ENCODE data around the gene CPHXL2.

Gene CPHXL2

GRCh38 chr16:75627851-75628250 is 49.0 kb downstream of the CPHXL2 start:
- Histone ChIP-seq H3K4me3 (ENCODE audit: insufficient read depth in 1 of 2, low read depth in 1 of 2, low read length in 2 of 2) (no peak overlapping the region), H3K27ac (ENCODE audit: low read length, poor library complexity, severe bottlenecking) (no peak overlapping the region), H3K27me3 (ENCODE audit: control insufficient read depth in 1 of 2, insufficient read depth in 1 of 2, low read length in 2 of 2) (no peaks in the 10 kb centered on the region), H2AFZ (ENCODE audit: low read depth, low read length) (no peak overlapping the region), H2BK120ac (ENCODE audit: low read depth, low read length) (no peak overlapping the region), H2BK5ac (ENCODE audit: low read depth, low read length, poor library complexity, severe bottlenecking) (no peak overlapping the region), H3K79me1 (replicated peaks; ENCODE audit: low read length, poor library complexity, severe bottlenecking) (peaks cover 16% of the 10 kb centered on the region), H3K36me3 (ENCODE audit: control insufficient read depth in 1 of 2, insufficient read depth in 2 of 2, low read depth in 1 of 2, low read length in 2 of 2) (peaks cover 58 to 72% of the 10 kb centered on the region in 2 experiments), H3K9me3 (ENCODE audit: control insufficient read depth, low read length) (no peaks in the 10 kb centered on the region), H3K4ac (ENCODE audit: low read depth in 1 of 2, low read length in 2 of 2) (no peak overlapping the region), H2BK12ac (ENCODE audit: low read length in 2 of 2) (no peak overlapping the region), H2AK5ac (ENCODE audit: low read length, severe bottlenecking) (no peak overlapping the region), H3K4me1 (ENCODE audit: control insufficient read depth, insufficient read depth, low read depth, low read length) (no peaks in the 10 kb centered on the region), H2BK15ac (ENCODE audit: low read depth, poor library complexity, severe bottlenecking) (no peak overlapping the region), H4K8ac (ENCODE audit: low read length) (no peak overlapping the region), H4K91ac (ENCODE audit: low read length) (no peak overlapping the region), H3K9ac (ENCODE audit: low read length) (no peak overlapping the region), H3K4me2 (ENCODE audit: low read length, poor library complexity, severe bottlenecking) (no peak overlapping the region), H3K23ac (ENCODE audit: low read length in 2 of 2) (no peak overlapping the region), H3K18ac (ENCODE audit: low read depth in 1 of 2, low read length in 2 of 2) (no peak overlapping the region), H3K14ac (ENCODE audit: low read length in 2 of 2) (no peak overlapping the region)
- DNase-seq, result no peak
- WGBS, result 64% methylated on average over 3 of the region's 3 CpGs

- H3K27me3 ChIP-seq (ENCODE audit: control insufficient read depth in 1 of 2, insufficient read depth in 1 of 2, low read length in 2 of 2), result no peaks in the 10 kb centered on the region
- no peak overlapping the region for H3K23ac ChIP-seq (ENCODE audit: low read length in 2 of 2)
- H3K27ac ChIP-seq (ENCODE audit: low read length, poor library complexity, severe bottlenecking), result no peak overlapping the region
- H3K9ac ChIP-seq (ENCODE audit: low read length), result no peak overlapping the region
- peaks cover 4% of the 10 kb centered on the region for H3K4me1 ChIP-seq (ENCODE audit: control insufficient read depth, insufficient read depth, low read depth, low read length)
- no peak overlapping the region for H2AFZ ChIP-seq (ENCODE audit: low read depth, low read length)
- WGBS, result 97% methylated on average over 4 of the region's 4 CpGs
- no peak overlapping the region for H4K91ac ChIP-seq (ENCODE audit: low read length)
- H2BK5ac ChIP-seq (ENCODE audit: low read depth, low read length, poor library complexity, severe bottlenecking), result no peak overlapping the region
- peaks cover 13% of the 10 kb centered on the region for H3K79me1 ChIP-seq (replicated peaks; ENCODE audit: low read length, poor library complexity, severe bottlenecking)
- no peak overlapping the region for H3K4me3 ChIP-seq (ENCODE audit: insufficient read depth in 1 of 2, low read depth in 1 of 2, low read length in 2 of 2)
- no peak overlapping the region for H3K4ac ChIP-seq (ENCODE audit: low read depth in 1 of 2, low read length in 2 of 2)
- no peak overlapping the region for H3K18ac ChIP-seq (ENCODE audit: low read depth in 1 of 2, low read length in 2 of 2)
- H3K36me3 ChIP-seq (ENCODE audit: control insufficient read depth in 1 of 2, insufficient read depth in 2 of 2, low read depth in 1 of 2, low read length in 2 of 2), result peaks cover 52 to 63% of the 10 kb centered on the region in 2 experiments
- no peak overlapping the region for H2AK5ac ChIP-seq (ENCODE audit: low read length, severe bottlenecking)
- H2BK12ac ChIP-seq (ENCODE audit: low read length in 2 of 2), result no peak overlapping the region
- no peak overlapping the region for H3K4me2 ChIP-seq (ENCODE audit: low read length, poor library complexity, severe bottlenecking)
- H2BK120ac ChIP-seq (ENCODE audit: low read depth, low read length), result no peak overlapping the region
- H4K8ac ChIP-seq (ENCODE audit: low read length), result no peak overlapping the region
- no peak overlapping the region for H2BK15ac ChIP-seq (ENCODE audit: low read depth, poor library complexity, severe bottlenecking)
- no peak for DNase-seq
- H3K9me3 ChIP-seq (ENCODE audit: control insufficient read depth, low read length), result no peaks in the 10 kb centered on the region
- H3K14ac ChIP-seq (ENCODE audit: low read length in 2 of 2), result no peak overlapping the region
Measured at GRCh38 chr16:75626806-75627205, 50.0 kb downstream of the CPHXL2 start.

- Histone ChIP-seq H3K9me3 (ENCODE audit: control insufficient read depth, low read length) (no peaks in the 10 kb centered on the region), H2AFZ (ENCODE audit: low read depth, low read length) (no peak overlapping the region), H4K91ac (ENCODE audit: low read length) (no peak overlapping the region), H2BK120ac (ENCODE audit: low read depth, low read length) (no peak overlapping the region), H3K36me3 (ENCODE audit: control insufficient read depth in 1 of 2, insufficient read depth in 2 of 2, low read depth in 1 of 2, low read length in 2 of 2) (peaks cover 41 to 53% of the 10 kb centered on the region in 2 experiments), H3K23ac (ENCODE audit: low read length in 2 of 2) (no peak overlapping the region), H3K14ac (ENCODE audit: low read length in 2 of 2) (no peak overlapping the region), H2BK5ac (ENCODE audit: low read depth, low read length, poor library complexity, severe bottlenecking) (no peak overlapping the region), H3K27ac (ENCODE audit: low read length, poor library complexity, severe bottlenecking) (no peak overlapping the region), H3K4me2 (ENCODE audit: low read length, poor library complexity, severe bottlenecking) (no peak overlapping the region), H2BK12ac (ENCODE audit: low read length in 2 of 2) (no peak overlapping the region), H3K79me1 (replicated peaks; ENCODE audit: low read length, poor library complexity, severe bottlenecking) (peaks cover 13% of the 10 kb centered on the region), H3K4ac (ENCODE audit: low read depth in 1 of 2, low read length in 2 of 2) (no peak overlapping the region), H3K27me3 (ENCODE audit: control insufficient read depth in 1 of 2, insufficient read depth in 1 of 2, low read length in 2 of 2) (no peaks in the 10 kb centered on the region), H2BK15ac (ENCODE audit: low read depth, poor library complexity, severe bottlenecking) (no peak overlapping the region), H4K8ac (ENCODE audit: low read length) (no peak overlapping the region), H3K18ac (ENCODE audit: low read depth in 1 of 2, low read length in 2 of 2) (no peak overlapping the region), H3K4me3 (ENCODE audit: insufficient read depth in 1 of 2, low read depth in 1 of 2, low read length in 2 of 2) (no peak overlapping the region), H3K9ac (ENCODE audit: low read length) (peak overlapping the region; percentile 4), H2AK5ac (ENCODE audit: low read length, severe bottlenecking) (no peak overlapping the region), H3K4me1 (ENCODE audit: control insufficient read depth, insufficient read depth, low read depth, low read length) (peaks cover 10% of the 10 kb centered on the region)
- peak; percentile 78 for DNase-seq
- 53% methylated on average over 4 of the region's 4 CpGs for WGBS
Measured at GRCh38 chr16:75624921-75625334, 51.9 kb downstream of the CPHXL2 start.

- Histone ChIP-seq H2AK5ac (ENCODE audit: low read length, severe bottlenecking) (no peak within 1 kb of the TSS), H3K79me1 (replicated peaks; ENCODE audit: low read length, poor library complexity, severe bottlenecking) (peaks cover 18% of the 10 kb centered on the region), H4K8ac (ENCODE audit: low read length) (peak within 1 kb of the TSS; percentile 89), H3K9me3 (ENCODE audit: control insufficient read depth, low read length) (no peaks in the 10 kb centered on the region), H4K91ac (ENCODE audit: low read length) (peak within 1 kb of the TSS; percentile 54), H2BK15ac (ENCODE audit: low read depth, poor library complexity, severe bottlenecking) (peak within 1 kb of the TSS; percentile 57), H2BK5ac (ENCODE audit: low read depth, low read length, poor library complexity, severe bottlenecking) (no peak within 1 kb of the TSS), H3K23ac (ENCODE audit: low read length in 2 of 2) (peak within 1 kb of the TSS; percentile 14 to 68), H2AFZ (ENCODE audit: low read depth, low read length) (peak within 1 kb of the TSS; percentile 95), H3K14ac (ENCODE audit: low read length in 2 of 2) (no peak within 1 kb of the TSS), H2BK12ac (ENCODE audit: low read length in 2 of 2) (peak within 1 kb of the TSS in 1 of 2 experiments; percentile 32), H3K27me3 (ENCODE audit: control insufficient read depth in 1 of 2, insufficient read depth in 1 of 2, low read length in 2 of 2) (no peaks in the 10 kb centered on the region), H2BK120ac (ENCODE audit: low read depth, low read length) (peak within 1 kb of the TSS; percentile 15), H3K9ac (ENCODE audit: low read length) (peak within 1 kb of the TSS; percentile 95), H3K4me2 (ENCODE audit: low read length, poor library complexity, severe bottlenecking) (peak within 1 kb of the TSS; percentile 89), H3K4me3 (ENCODE audit: insufficient read depth in 1 of 2, low read depth in 1 of 2, low read length in 2 of 2) (peak within 1 kb of the TSS; percentile 66 to 93), H3K18ac (ENCODE audit: low read depth in 1 of 2, low read length in 2 of 2) (peak within 1 kb of the TSS; percentile 89 to 91), H3K27ac (ENCODE audit: low read length, poor library complexity, severe bottlenecking) (peak within 1 kb of the TSS; percentile 93), H3K4ac (ENCODE audit: low read depth in 1 of 2, low read length in 2 of 2) (peak within 1 kb of the TSS in 1 of 2 experiments; percentile 84), H3K4me1 (ENCODE audit: control insufficient read depth, insufficient read depth, low read depth, low read length) (peaks cover 10% of the 10 kb centered on the region), H3K36me3 (ENCODE audit: control insufficient read depth in 1 of 2, insufficient read depth in 2 of 2, low read depth in 1 of 2, low read length in 2 of 2) (peaks cover 30 to 52% of the 10 kb centered on the region in 2 experiments)
- WGBS, result 5% methylated on average over 60 of the region's 62 CpGs
- peak; percentile 99 for DNase-seq
Measured at GRCh38 chr16:75622761-75623605, 53.8 kb downstream of the CPHXL2 start, which contains the start of gene ADAT1. Gene ADAT1 (minus strand): TSS chr16:75623281. CDS start chr16:75620799, 2,482 bp downstream.

All from mesenchymal stem cell (in vitro differentiated cells and primary cell).